Common myeloid progenitor, CD34-positive (primary cell): ENCODE results near the gene SLC40A1.

Source experiments
- CTCF ChIA-PET: fragments of 350-600 bp; sonication (Branson Sonifier 250); formaldehyde crosslinking; loops from one replicate; lab custom pipeline; 2021; ENCODE audit warnings: antibody characterized with exemption; lab: Charles Lee
- POLR2A ChIA-PET: fragments of 350-600 bp; sonication (Branson Sonifier 250); formaldehyde crosslinking; loops from one replicate; lab custom pipeline; 2021; ENCODE audit warnings: antibody characterized with exemption; lab: Charles Lee
- DNase-seq, 3 donors: peaks; one replicate each; pipeline versions ENCODE4 v3.0.0 to v3.0.0-alpha.2; 2013
- H3K27ac ChIP-seq, 2 experiments: 1 replicate in 1 of 2; 2 replicates in 1 of 2; pipeline ENCODE4 v1.7.0; 2013; ENCODE audit warnings: inconsistent platforms in 2 of 2, low read length in 2 of 2, mild to moderate bottlenecking in 2 of 2, low read depth in 1 of 2, moderate library complexity in 1 of 2; ENCODE audit not compliant: severe bottlenecking in 2 of 2, insufficient read depth in 1 of 2, poor library complexity in 1 of 2
- H3K27me3 ChIP-seq, 5 experiments: replicated peaks in 2 of 5; 1 replicate in 3 of 5; 2 replicates in 2 of 5; pipeline versions ENCODE4 v1.6.1 to v1.7.0; 2013; ENCODE audit warnings: low read length in 4 of 5, mild to moderate bottlenecking in 2 of 5, moderate library complexity in 2 of 5, inconsistent platforms in 1 of 5; ENCODE audit not compliant: insufficient read depth in 5 of 5, control insufficient read depth in 4 of 5
- H3K36me3 ChIP-seq, 4 experiments: 1 replicate in 2 of 4; 2 replicates in 2 of 4; pipeline versions ENCODE4 v1.6.1 to v1.7.0; 2013; ENCODE audit warnings: low read length in 3 of 4, control low read depth in 1 of 4, mild to moderate bottlenecking in 1 of 4; ENCODE audit not compliant: control insufficient read depth in 4 of 4, insufficient read depth in 4 of 4
- H3K4me1 ChIP-seq, 4 experiments: 1 replicate in 3 of 4; 2 replicates in 1 of 4; pipeline versions ENCODE4 v1.6.1 to v1.7.1; 2013; ENCODE audit warnings: low read length in 3 of 4, mild to moderate bottlenecking in 3 of 4, control low read depth in 1 of 4, inconsistent platforms in 1 of 4, moderate library complexity in 1 of 4; ENCODE audit not compliant: control insufficient read depth in 4 of 4, insufficient read depth in 4 of 4; ENCODE audit errors: control extremely low read depth in 1 of 4
- H3K4me3 ChIP-seq, 7 experiments: 1 replicate in 4 of 7; 2 replicates in 3 of 7; pipeline versions ENCODE4 v1.5.1 to v1.7.0; 2013; ENCODE audit warnings: mild to moderate bottlenecking in 7 of 7, low read length in 6 of 7, moderate library complexity in 6 of 7, inconsistent platforms in 2 of 7, low read depth in 2 of 7, control low read depth in 1 of 7; ENCODE audit not compliant: insufficient read depth in 4 of 7, control insufficient read depth in 1 of 7; ENCODE audit errors: extremely low read depth in 1 of 7
- H3K9me3 ChIP-seq, 5 experiments: 1 replicate in 4 of 5; 2 replicates in 1 of 5; pipeline versions ENCODE4 v1.6.1 to v1.7.1; 2013; ENCODE audit warnings: low read length in 4 of 5, mild to moderate bottlenecking in 2 of 5, inconsistent platforms in 1 of 5, low read depth in 1 of 5, moderate library complexity in 1 of 5; ENCODE audit not compliant: control insufficient read depth in 4 of 5, insufficient read depth in 2 of 5; ENCODE audit errors: control extremely low read depth in 1 of 5
- WGBS: methylation state at CpG from one replicate; pipeline ENCODE4 v1.1.5; 2013; ENCODE audit not compliant: insufficient coverage; 5-methylcytosine and 5-hydroxymethylcytosine counted together

The SLC40A1 gene

DNA sequence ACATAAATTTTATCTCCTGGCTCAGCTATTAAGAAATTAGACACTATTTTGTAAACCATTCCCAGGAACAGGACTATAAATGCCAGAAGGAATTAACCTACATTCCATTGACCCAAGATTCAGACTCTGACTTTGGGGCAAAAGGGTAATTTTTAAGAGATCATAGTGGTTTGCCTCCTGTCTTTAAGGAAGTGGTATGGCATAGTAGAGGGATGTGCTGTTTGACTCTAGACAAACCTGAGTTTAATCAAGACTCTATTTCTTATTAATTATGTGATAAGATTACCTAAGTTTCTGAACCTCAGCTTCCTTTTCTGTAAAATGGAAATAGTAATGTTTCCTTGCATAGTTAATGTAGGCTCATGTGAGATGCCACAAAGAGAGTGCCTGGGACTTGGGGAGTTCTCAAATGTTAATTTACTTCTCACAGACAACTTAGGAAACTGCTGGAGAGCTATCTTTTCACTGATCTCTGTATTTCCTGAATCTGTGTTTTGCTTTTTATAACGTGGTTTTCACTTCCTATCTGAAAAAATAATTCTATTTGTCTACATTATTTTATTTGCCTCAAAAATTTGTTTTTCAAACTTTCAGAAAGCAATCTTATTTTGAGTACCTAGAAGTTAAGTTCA lies 11.9 kb upstream of the SLC40A1 start:
- H3K27ac ChIP-seq: no peak overlapping the region
- H3K27me3 ChIP-seq: no peaks in the 10 kb centered on the region
- H3K4me1 ChIP-seq: peaks cover 3 to 18% (median 7%) of the 10 kb centered on the region in 4 experiments
- ChIA-PET POLR2A (interaction anchor here (0.9 kb wide), 1 partner anchor 13 kb away, joined by 3 read pairs; no protein-coding TSS in a partner anchor), CTCF (interaction anchor here (1.0 to 1.8 kb wide), 5 partner anchors 12 to 30 kb away, joined by 3 to 6 read pairs (median 4); partner anchors contain the start of gene SLC40A1)
- peak in 2 of 3 donors; percentile 39 to 64 for DNase-seq
- no peaks in the 10 kb centered on the region for H3K36me3 ChIP-seq
- no peaks in the 10 kb centered on the region for H3K9me3 ChIP-seq
- no CpG with 5 or more reads among the region's 1 CpG for WGBS
- no peak overlapping the region for H3K4me3 ChIP-seq

DNA sequence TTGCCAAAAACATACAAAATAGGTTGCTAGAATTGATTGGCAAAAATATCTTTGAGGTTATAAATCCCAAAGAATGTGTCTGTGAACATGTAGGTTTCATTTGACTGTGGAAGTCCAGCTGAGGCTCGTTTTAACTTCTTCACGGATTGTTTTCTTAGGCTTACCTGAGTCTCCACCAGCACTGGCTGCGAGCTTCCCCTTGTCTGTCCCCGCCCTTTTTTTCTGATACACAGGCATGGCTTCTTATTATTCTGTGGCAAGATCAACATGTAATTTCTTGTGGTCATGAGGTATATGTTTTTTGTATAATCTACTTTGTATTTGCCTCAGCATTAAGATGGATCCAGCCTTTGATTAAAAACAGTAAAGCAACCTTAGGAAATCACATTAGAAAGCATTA lies 7.2 kb upstream of the SLC40A1 start:
- H3K9me3 ChIP-seq: no peaks in the 10 kb centered on the region
- H3K36me3 ChIP-seq: no peaks in the 10 kb centered on the region
- WGBS: 0% methylated on average over 2 of the region's 4 CpGs
- peak overlapping the region in 1 of 7 experiments; percentile 60 for H3K4me3 ChIP-seq
- POLR2A ChIA-PET: no interaction called here
- peak in 2 of 3 donors; percentile 62 to 83 for DNase-seq
- H3K27ac ChIP-seq: no peak overlapping the region
- CTCF ChIA-PET: no interaction called here
- H3K27me3 ChIP-seq: no peaks in the 10 kb centered on the region
- H3K4me1 ChIP-seq: peaks cover 0 to 37% (median 7%) of the 10 kb centered on the region in 4 experiments

DNA sequence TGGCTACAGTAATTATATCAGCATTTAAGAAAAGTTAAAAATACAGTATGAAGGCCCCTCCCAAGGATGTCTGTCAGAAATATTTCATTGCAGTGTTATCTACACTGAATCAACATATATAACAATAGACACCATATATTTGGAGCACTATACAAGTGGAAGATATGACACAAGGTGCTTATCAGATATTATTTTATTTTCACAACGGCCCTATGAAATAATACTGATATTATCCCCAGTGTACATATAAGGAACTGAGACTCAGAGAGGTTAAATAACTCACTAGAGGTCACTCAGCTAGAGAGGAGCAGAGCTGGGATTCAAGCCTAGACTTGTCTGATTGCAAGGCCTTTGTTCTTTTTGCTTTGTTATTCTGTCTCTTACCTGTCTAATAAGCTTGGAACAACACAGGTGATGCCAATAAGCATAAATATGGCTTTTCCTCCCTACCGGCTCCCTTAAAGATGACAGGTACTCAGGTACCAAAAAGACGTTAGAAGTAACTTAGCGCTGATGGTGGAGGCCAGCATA lies 4.7 kb upstream of the SLC40A1 start:
- ChIA-PET POLR2A (no interaction called here), CTCF (interaction anchor here (1.0 to 2.5 kb wide), 4 partner anchors 21 to 112 kb away, joined by 3 to 7 read pairs (median 3); no protein-coding TSS in a partner anchor)
- 100% methylated on average over 3 of the region's 4 CpGs for WGBS
- Histone ChIP-seq H3K4me1 (peaks cover 6 to 49% (median 17%) of the 10 kb centered on the region in 4 experiments), H3K27ac (no peak overlapping the region), H3K4me3 (no peak overlapping the region), H3K36me3 (no peaks in the 10 kb centered on the region), H3K27me3 (no peaks in the 10 kb centered on the region), H3K9me3 (no peaks in the 10 kb centered on the region)
- DNase-seq: no peak

DNA sequence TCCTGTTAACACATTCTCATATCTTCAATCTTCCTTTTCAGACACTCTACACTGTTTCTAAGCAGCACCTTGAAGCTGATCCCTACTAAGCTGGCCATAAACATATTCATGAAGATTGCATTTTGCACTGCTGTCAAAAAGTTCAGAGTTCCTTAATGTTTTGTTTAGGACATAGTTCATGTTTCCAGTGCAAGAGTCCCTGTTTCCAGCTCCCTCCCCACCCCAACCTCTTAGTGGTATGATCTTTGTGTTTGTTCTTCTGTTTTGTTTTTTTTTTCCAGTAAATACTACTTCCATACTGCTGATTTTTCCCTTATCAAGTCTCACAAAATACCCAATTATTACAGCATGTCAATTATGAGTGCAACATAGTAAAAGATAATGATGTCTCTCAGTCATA lies 4.1 kb upstream of the SLC40A1 start:
- no peak overlapping the region for H3K27ac ChIP-seq
- no peak for DNase-seq
- H3K27me3 ChIP-seq: no peaks in the 10 kb centered on the region
- H3K9me3 ChIP-seq: no peaks in the 10 kb centered on the region
- peaks cover 6 to 53% (median 20%) of the 10 kb centered on the region in 4 experiments for H3K4me1 ChIP-seq
- peak overlapping the region in 2 of 7 experiments; percentile 1 to 36 for H3K4me3 ChIP-seq
- ChIA-PET POLR2A (interaction anchor here (1.1 kb wide), 1 partner anchor 40 kb away, joined by 3 read pairs; no protein-coding TSS in a partner anchor), CTCF (interaction anchor here (1.0 to 2.5 kb wide), 2 partner anchors 39 to 41 kb away, joined by 3 to 7 read pairs; no protein-coding TSS in a partner anchor)
- no peaks in the 10 kb centered on the region for H3K36me3 ChIP-seq

DNA sequence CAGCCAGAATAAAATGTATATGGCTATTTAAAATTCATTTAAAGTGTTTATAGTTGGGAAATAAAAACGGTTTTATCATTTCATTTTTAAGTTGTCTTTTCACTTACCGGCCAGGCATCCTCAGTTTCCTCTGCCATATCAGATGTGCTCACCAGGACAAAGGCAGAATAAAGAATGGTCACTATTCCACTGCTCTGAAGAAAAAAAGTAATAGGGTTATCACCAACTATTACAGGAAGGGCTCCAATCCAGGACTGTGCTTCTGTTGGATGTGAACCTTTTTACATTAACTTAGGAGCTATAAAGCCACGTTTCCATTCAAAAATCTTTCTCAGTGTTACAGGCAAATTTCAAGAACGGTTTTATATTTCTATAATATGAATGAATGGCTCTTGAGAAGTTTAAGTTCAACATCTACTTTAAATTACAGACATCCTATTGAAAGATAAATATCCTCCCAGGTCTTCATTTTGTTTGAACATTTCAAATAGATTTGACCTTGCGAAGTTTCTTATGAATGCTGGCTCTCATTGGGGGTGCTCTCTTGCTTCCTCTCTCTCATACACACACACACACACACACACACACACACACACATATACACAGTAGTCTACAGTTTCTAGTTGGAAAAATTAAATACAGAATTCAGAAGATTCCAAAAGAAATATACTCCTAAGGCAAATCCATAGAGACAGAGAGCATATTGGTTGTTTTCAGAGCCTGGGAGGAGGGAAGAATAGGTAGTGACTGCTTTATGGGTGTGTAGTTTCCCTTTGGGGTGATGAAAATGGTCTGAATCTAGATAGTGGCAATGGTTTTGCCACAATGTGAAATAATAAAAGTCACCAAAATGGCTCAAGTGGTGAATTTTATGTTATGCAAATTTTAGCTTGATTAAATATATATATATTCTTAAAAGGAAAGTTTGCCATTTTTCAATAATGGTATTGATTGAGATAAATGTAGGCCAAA lies 2.9 kb upstream of the SLC40A1 start:
- CTCF ChIA-PET: interaction anchor here (0.8 to 1.0 kb wide), 2 partner anchors 42 to 46 kb away, joined by 3 read pairs; no protein-coding TSS in a partner anchor
- Histone ChIP-seq H3K4me3 (peak overlapping the region in 2 of 7 experiments; percentile 5 to 22), H3K27me3 (no peaks in the 10 kb centered on the region), H3K27ac (peak overlapping the region; percentile 84 to 91), H3K4me1 (peaks cover 13 to 62% (median 21%) of the 10 kb centered on the region in 4 experiments), H3K9me3 (no peaks in the 10 kb centered on the region), H3K36me3 (no peaks in the 10 kb centered on the region)
- peak in 1 of 3 donors; percentile 23 for DNase-seq
- no CpG with 5 or more reads among the region's 5 CpGs for WGBS
- POLR2A ChIA-PET: interaction anchor here (1.1 kb wide), 1 partner anchor 41 kb away, joined by 3 read pairs; no protein-coding TSS in a partner anchor

DNA sequence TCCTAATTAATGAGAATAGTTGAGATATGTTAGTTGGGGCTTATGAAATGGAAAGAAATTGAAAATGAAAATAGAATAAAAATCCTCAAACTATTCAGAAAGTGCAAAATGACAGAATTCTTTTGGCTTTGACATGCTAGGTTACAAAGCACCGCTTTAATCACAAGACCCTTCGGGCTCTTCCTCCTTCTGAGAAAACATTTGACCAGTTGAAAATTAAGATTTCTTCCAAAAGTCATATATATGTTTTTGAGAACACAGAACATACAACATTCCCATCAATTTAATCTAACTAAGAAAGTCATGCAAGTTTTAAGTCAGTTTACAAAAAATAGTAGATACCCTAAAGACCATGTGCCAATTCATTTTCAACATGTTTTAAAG lies 2.2 kb upstream of the SLC40A1 start:
- peak overlapping the region in 4 of 7 experiments; percentile 5 to 97 (median 84) for H3K4me3 ChIP-seq

More for the DNA sequence above, 2.2 kb upstream of the SLC40A1 start:
- DNase-seq: peak in 1 of 3 donors; percentile 21
- no peaks in the 10 kb centered on the region for H3K27me3 ChIP-seq
- H3K27ac ChIP-seq: peak overlapping the region; percentile 84 to 91
- ChIA-PET POLR2A (no interaction called here), CTCF (interaction anchor here (0.9 kb wide), 1 partner anchor 23 kb away, joined by 3 read pairs; no protein-coding TSS in a partner anchor)
- WGBS: 44% methylated on average over 2 of the region's 2 CpGs
- peaks cover 0 to 3% (median under 1%) of the 10 kb centered on the region in 4 experiments for H3K36me3 ChIP-seq
- H3K9me3 ChIP-seq: no peaks in the 10 kb centered on the region
- H3K4me1 ChIP-seq: peaks cover 18 to 67% (median 22%) of the 10 kb centered on the region in 4 experiments
